Epithelial cell of esophagus (primary cell): ENCODE data around the gene HDLBP.

ENCODE experiments used
- DNase-seq: peaks from one replicate; pipeline ENCODE4 v3.0.0; 2010; ENCODE audit warnings: low read depth
- H3K4me3 ChIP-seq: 2 replicates; pipeline ENCODE4 v1.5.1; 2011; ENCODE audit warnings: mild to moderate bottlenecking, low read length, control low read depth
- CTCF ChIP-seq: IDR thresholded peaks from 2 replicates; pipeline ENCODE4 v1.5.1; 2011; ENCODE audit warnings: low read depth, mild to moderate bottlenecking, low read length, control low read depth, inconsistent platforms; ENCODE audit not compliant: insufficient read depth; ENCODE audit errors: missing control alignments

Gene HDLBP

DNA sequence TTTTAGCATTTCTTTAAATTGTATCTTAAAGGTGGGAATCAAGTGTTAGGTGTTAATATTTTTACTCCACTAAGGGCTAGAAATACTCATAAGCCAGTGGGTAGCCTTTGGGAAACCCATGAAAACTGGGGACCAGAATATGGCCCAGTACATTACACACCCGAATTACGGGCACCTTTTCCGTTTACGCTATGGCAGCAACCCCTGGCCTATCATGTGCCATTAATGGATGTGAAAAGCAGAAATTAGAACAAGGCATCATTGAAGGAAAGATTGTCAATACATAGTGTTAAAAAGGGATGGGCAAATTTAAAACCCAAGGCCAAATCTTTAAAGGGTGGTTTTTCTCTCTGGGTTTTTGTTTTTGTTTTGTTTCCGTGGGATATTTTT is 41.4 kb upstream of the HDLBP start:
- peak overlapping the region; percentile 77 for H3K4me3 ChIP-seq
- DNase-seq: no peak
- TF ChIP-seq CTCF: no peak

GRCh38 chr2:241355983-241356870 is 40.8 kb upstream of the HDLBP start, which contains the start of gene FARP2:
Gene FARP2, plus strand, starts transcription at chr2:241356285. Its CDS starts 16,823 bp downstream, at chr2:241373108.
- H3K4me3 ChIP-seq: peak within 1 kb of the TSS; percentile 77
- DNase-seq: peak; percentile 99
- no peak for TF ChIP-seq CTCF

DNA sequence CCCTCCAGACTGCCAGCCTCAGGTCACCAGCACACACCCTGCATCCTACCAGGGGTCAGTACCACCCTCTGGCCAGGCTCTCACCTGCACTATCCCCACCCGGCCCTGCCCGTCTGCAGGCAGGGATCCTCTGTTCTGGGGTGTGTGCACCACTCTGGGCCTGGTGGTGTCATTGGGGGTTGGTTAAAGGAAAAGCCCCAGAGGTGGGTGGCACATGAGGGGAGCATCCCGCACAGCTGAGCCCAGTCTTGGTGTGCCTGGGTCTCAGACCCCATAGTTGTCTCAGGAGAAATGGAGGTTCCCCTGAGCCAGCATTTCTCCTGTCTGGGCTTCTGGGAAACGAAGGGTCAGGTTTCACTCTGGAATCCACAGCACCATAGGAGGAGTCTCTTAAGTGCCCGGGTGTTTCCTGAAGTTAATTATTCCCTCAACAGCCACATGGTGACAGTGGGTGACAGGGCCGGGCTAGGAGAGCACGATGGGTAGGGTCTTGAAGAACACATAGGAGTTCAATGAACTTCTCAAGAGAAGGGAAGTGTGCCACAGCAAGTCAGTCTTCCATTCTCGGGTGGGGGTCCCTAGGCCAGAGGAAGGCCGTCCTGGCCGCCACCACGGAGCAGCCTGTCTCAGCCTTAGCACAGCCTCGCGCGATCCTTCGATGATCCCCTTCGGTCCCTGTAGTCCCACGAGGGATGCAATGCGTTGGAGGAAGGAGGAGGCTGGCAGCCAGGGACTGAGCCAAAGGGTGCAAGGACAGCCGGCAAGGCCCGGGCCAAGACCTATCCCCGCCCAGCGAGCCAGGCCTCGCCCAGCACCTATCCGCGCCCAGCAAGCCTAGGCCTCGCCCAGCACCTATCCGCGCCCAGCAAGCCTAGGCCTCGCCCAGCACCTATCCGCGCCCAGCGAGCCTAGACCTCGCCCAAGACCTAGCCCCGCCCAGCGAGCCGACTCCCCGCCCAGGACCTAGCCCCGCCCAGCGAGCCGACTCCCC is 39.5 kb upstream of the HDLBP start:
- peak; percentile 95 for DNase-seq
- H3K4me3 ChIP-seq: peak overlapping the region; percentile 30
- peak; percentile 31 for TF ChIP-seq CTCF

DNA sequence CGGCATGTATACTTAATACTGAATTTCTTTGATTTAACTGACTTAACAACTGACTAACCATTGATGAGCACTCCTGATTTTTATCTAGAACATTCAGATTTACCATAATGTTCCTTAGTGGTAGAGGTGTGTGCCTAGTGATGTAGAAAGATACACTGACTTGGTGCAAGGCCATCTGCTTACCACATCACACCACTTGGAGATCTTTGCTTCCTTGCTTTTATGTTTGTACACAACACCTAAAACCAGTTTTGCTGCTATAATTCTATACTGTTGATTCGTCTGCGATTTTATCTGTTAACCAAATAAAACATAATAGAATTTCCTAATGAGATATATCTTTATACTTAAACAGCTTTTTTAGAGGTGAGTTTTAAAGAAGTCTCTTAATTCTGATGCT is 36.8 kb upstream of the HDLBP start:
- H3K4me3 ChIP-seq: no peak overlapping the region
- no peak for TF ChIP-seq CTCF
- DNase-seq: no peak

- DNase-seq: no peak
- TF ChIP-seq CTCF: no peak
- H3K4me3 ChIP-seq: no peak overlapping the region
Observed at GRCh38 chr2:241351640-241352031, 36.2 kb upstream of the HDLBP start.

DNA sequence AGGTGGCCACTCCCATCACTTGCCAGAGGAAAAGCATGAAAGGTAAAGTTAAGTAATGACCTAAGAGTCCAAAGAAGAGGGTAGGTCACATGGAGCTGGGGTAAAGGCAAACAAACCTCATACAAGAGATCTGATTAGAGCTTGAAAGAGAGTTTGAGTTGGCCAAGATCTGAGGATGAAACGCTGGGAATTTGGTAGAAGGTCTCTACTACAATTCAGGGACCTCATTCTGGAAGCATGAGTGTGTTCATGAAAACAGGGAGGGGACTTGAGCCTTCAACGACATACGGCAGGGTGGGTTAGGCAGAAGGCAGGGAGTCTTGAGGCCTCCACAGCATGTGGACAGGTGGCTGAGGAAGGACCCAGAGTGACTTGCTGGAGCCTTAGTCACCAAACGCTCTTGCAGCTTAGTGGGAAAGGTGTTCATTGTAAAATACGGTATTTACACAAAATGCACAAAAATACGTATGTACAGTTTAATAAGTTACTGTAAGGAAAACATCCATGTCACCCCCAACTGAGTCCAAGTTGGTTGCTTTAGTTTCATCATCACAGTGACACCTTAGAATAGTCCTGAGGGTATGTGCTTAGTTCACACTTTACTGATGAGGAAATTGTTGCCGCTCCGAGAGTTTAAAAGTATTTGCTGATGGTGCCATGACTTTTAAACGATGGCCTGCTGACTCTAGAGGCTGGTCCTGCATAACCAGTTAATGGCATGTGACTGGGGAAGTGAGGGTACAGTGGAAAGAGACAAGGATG is 35.6 kb upstream of the HDLBP start:
- no peak overlapping the region for H3K4me3 ChIP-seq
- TF ChIP-seq CTCF: no peak
- no peak for DNase-seq
